ENCODE data around the gene CNOT6. TPM values are rescaled to one million over a fixed set of nuclear protein-coding genes. Genes with fewer than 3 reads are reported as not detected.

The CNOT6 gene
- total and polyA plus RNA-seq, 9 donors: 11.7 to 29.7 (median 23.7) TPM

- H3K4me3 ChIP-seq (ENCODE audit: low read length): no peak overlapping the region
- H3K36me3 ChIP-seq (ENCODE audit: control insufficient read depth, insufficient read depth, low read length): no peaks in the 10 kb centered on the region
- DNase-seq: no peak
- H3K9me3 ChIP-seq (replicated peaks; ENCODE audit: control insufficient read depth, low read depth, low read length): no peaks in the 10 kb centered on the region
- H3K27me3 ChIP-seq (ENCODE audit: control insufficient read depth, insufficient read depth, low read length): peaks cover 5% of the 10 kb centered on the region
- WGBS (ENCODE audit: insufficient coverage): 66% methylated on average over 19 of the region's 19 CpGs
- no peaks in the 10 kb centered on the region for H3K4me1 ChIP-seq (ENCODE audit: control insufficient read depth, insufficient read depth, low read length)
- no peak overlapping the region for H3K27ac ChIP-seq (ENCODE audit: low read length)
These were observed 119.1 kb downstream of the CNOT6 start for GRCh38 chr5:180613188-180613813.

GRCh38 chr5:180613814-180614188 is 119.6 kb downstream of the CNOT6 start:
- Histone ChIP-seq H3K9me3 (replicated peaks; ENCODE audit: control insufficient read depth, low read depth, low read length) (no peaks in the 10 kb centered on the region), H3K27me3 (ENCODE audit: control insufficient read depth, insufficient read depth, low read length) (peaks cover 10% of the 10 kb centered on the region), H3K4me1 (ENCODE audit: control insufficient read depth, insufficient read depth, low read length) (no peaks in the 10 kb centered on the region), H3K27ac (ENCODE audit: low read length) (no peak overlapping the region), H3K4me3 (ENCODE audit: low read length) (no peak overlapping the region), H3K36me3 (ENCODE audit: control insufficient read depth, insufficient read depth, low read length) (no peaks in the 10 kb centered on the region)
- no peak for DNase-seq
- WGBS (ENCODE audit: insufficient coverage): 91% methylated on average over 8 of the region's 11 CpGs

GRCh38 chr5:180618487-180618828 is 124.3 kb downstream of the CNOT6 start:
- Histone ChIP-seq H3K27me3 (ENCODE audit: control insufficient read depth, insufficient read depth, low read length) (peaks cover 27% of the 10 kb centered on the region), H3K4me1 (ENCODE audit: control insufficient read depth, insufficient read depth, low read length) (peaks cover under 1% of the 10 kb centered on the region), H3K36me3 (ENCODE audit: control insufficient read depth, insufficient read depth, low read length) (no peaks in the 10 kb centered on the region), H3K9me3 (replicated peaks; ENCODE audit: control insufficient read depth, low read depth, low read length) (no peaks in the 10 kb centered on the region), H3K27ac (ENCODE audit: low read length) (no peak overlapping the region), H3K4me3 (ENCODE audit: low read length) (peak overlapping the region; percentile 9)
- WGBS (ENCODE audit: insufficient coverage): 7% methylated on average over 13 of the region's 15 CpGs
- DNase-seq: no peak

GRCh38 chr5:180618829-180619562 is 124.8 kb downstream of the CNOT6 start:
- WGBS (ENCODE audit: insufficient coverage): 8% methylated on average over 89 of the region's 90 CpGs
- Histone ChIP-seq H3K9me3 (replicated peaks; ENCODE audit: control insufficient read depth, low read depth, low read length) (no peaks in the 10 kb centered on the region), H3K4me1 (ENCODE audit: control insufficient read depth, insufficient read depth, low read length) (peaks cover 3% of the 10 kb centered on the region), H3K27me3 (ENCODE audit: control insufficient read depth, insufficient read depth, low read length) (peaks cover 27% of the 10 kb centered on the region), H3K36me3 (ENCODE audit: control insufficient read depth, insufficient read depth, low read length) (no peaks in the 10 kb centered on the region), H3K27ac (ENCODE audit: low read length) (no peak overlapping the region), H3K4me3 (ENCODE audit: low read length) (peak overlapping the region; percentile 9)
- peak; percentile 64 for DNase-seq

GRCh38 chr5:180619563-180619915 is 125.4 kb downstream of the CNOT6 start:
- WGBS (ENCODE audit: insufficient coverage): 69% methylated on average over 22 of the region's 22 CpGs
- no peak for DNase-seq
- Histone ChIP-seq H3K27me3 (ENCODE audit: control insufficient read depth, insufficient read depth, low read length) (peaks cover 27% of the 10 kb centered on the region), H3K27ac (ENCODE audit: low read length) (no peak overlapping the region), H3K36me3 (ENCODE audit: control insufficient read depth, insufficient read depth, low read length) (no peaks in the 10 kb centered on the region), H3K4me3 (ENCODE audit: low read length) (no peak overlapping the region), H3K9me3 (replicated peaks; ENCODE audit: control insufficient read depth, low read depth, low read length) (no peaks in the 10 kb centered on the region), H3K4me1 (ENCODE audit: control insufficient read depth, insufficient read depth, low read length) (peaks cover 3% of the 10 kb centered on the region)

GRCh38 chr5:180620014-180620413 is 125.8 kb downstream of the CNOT6 start:
- DNase-seq: no peak
- Histone ChIP-seq H3K4me3 (ENCODE audit: low read length) (no peak overlapping the region), H3K27ac (ENCODE audit: low read length) (no peak overlapping the region), H3K27me3 (ENCODE audit: control insufficient read depth, insufficient read depth, low read length) (peaks cover 27% of the 10 kb centered on the region), H3K4me1 (ENCODE audit: control insufficient read depth, insufficient read depth, low read length) (peaks cover 3% of the 10 kb centered on the region), H3K36me3 (ENCODE audit: control insufficient read depth, insufficient read depth, low read length) (no peaks in the 10 kb centered on the region), H3K9me3 (replicated peaks; ENCODE audit: control insufficient read depth, low read depth, low read length) (no peaks in the 10 kb centered on the region)
- 93% methylated on average over 14 of the region's 14 CpGs for WGBS (ENCODE audit: insufficient coverage)

GRCh38 chr5:180621311-180621710 is 127.1 kb downstream of the CNOT6 start:
- no peaks in the 10 kb centered on the region for H3K9me3 ChIP-seq (replicated peaks; ENCODE audit: control insufficient read depth, low read depth, low read length)
- peaks cover 3% of the 10 kb centered on the region for H3K4me1 ChIP-seq (ENCODE audit: control insufficient read depth, insufficient read depth, low read length)
- no peak for DNase-seq
- WGBS (ENCODE audit: insufficient coverage): 69% methylated on average over 32 of the region's 32 CpGs
- H3K36me3 ChIP-seq (ENCODE audit: control insufficient read depth, insufficient read depth, low read length): no peaks in the 10 kb centered on the region
- no peak overlapping the region for H3K27ac ChIP-seq (ENCODE audit: low read length)
- peaks cover 27% of the 10 kb centered on the region for H3K27me3 ChIP-seq (ENCODE audit: control insufficient read depth, insufficient read depth, low read length)
- no peak overlapping the region for H3K4me3 ChIP-seq (ENCODE audit: low read length)

- H3K4me1 ChIP-seq (ENCODE audit: control insufficient read depth, insufficient read depth, low read length): peaks cover 8% of the 10 kb centered on the region
- WGBS (ENCODE audit: insufficient coverage): 80% methylated on average over 3 of the region's 6 CpGs
- DNase-seq: no peak
- no peaks in the 10 kb centered on the region for H3K36me3 ChIP-seq (ENCODE audit: control insufficient read depth, insufficient read depth, low read length)
- H3K4me3 ChIP-seq (ENCODE audit: low read length): no peak overlapping the region
- H3K27ac ChIP-seq (ENCODE audit: low read length): peak overlapping the region; percentile 20
- peaks cover 23% of the 10 kb centered on the region for H3K27me3 ChIP-seq (ENCODE audit: control insufficient read depth, insufficient read depth, low read length)
- H3K9me3 ChIP-seq (replicated peaks; ENCODE audit: control insufficient read depth, low read depth, low read length): no peaks in the 10 kb centered on the region
These were observed 128.7 kb downstream of the CNOT6 start for GRCh38 chr5:180622910-180623309.

- no peak for DNase-seq
- H3K36me3 ChIP-seq (ENCODE audit: control insufficient read depth, insufficient read depth, low read length): no peaks in the 10 kb centered on the region
- WGBS (ENCODE audit: insufficient coverage): 53% methylated on average over 10 of the region's 10 CpGs
- H3K4me3 ChIP-seq (ENCODE audit: low read length): no peak overlapping the region
- H3K4me1 ChIP-seq (ENCODE audit: control insufficient read depth, insufficient read depth, low read length): peaks cover 8% of the 10 kb centered on the region
- no peaks in the 10 kb centered on the region for H3K9me3 ChIP-seq (replicated peaks; ENCODE audit: control insufficient read depth, low read depth, low read length)
- H3K27me3 ChIP-seq (ENCODE audit: control insufficient read depth, insufficient read depth, low read length): peaks cover 20% of the 10 kb centered on the region
- no peak overlapping the region for H3K27ac ChIP-seq (ENCODE audit: low read length)
These were observed 129.2 kb downstream of the CNOT6 start for GRCh38 chr5:180623411-180623834.

- Histone ChIP-seq H3K36me3 (ENCODE audit: control insufficient read depth, insufficient read depth, low read length) (no peaks in the 10 kb centered on the region), H3K27me3 (ENCODE audit: control insufficient read depth, insufficient read depth, low read length) (peaks cover 17% of the 10 kb centered on the region), H3K4me3 (ENCODE audit: low read length) (no peak overlapping the region), H3K9me3 (replicated peaks; ENCODE audit: control insufficient read depth, low read depth, low read length) (no peaks in the 10 kb centered on the region), H3K4me1 (ENCODE audit: control insufficient read depth, insufficient read depth, low read length) (peaks cover 8% of the 10 kb centered on the region), H3K27ac (ENCODE audit: low read length) (no peak overlapping the region)
- WGBS (ENCODE audit: insufficient coverage): 79% methylated on average over 9 of the region's 15 CpGs
- DNase-seq: no peak
These were observed 129.7 kb downstream of the CNOT6 start for GRCh38 chr5:180623844-180624243.

Data from muscle of leg (tissue), 11 donors.